ENCODE measurements around the gene LITAF. TPM values are rescaled to one million over a fixed set of nuclear protein-coding genes. Genes with fewer than 3 reads are reported as not detected.

Gene LITAF
- total and polyA plus RNA-seq, 4 donors = 5.2 to 65.2 (median 36.0) TPM

DNA sequence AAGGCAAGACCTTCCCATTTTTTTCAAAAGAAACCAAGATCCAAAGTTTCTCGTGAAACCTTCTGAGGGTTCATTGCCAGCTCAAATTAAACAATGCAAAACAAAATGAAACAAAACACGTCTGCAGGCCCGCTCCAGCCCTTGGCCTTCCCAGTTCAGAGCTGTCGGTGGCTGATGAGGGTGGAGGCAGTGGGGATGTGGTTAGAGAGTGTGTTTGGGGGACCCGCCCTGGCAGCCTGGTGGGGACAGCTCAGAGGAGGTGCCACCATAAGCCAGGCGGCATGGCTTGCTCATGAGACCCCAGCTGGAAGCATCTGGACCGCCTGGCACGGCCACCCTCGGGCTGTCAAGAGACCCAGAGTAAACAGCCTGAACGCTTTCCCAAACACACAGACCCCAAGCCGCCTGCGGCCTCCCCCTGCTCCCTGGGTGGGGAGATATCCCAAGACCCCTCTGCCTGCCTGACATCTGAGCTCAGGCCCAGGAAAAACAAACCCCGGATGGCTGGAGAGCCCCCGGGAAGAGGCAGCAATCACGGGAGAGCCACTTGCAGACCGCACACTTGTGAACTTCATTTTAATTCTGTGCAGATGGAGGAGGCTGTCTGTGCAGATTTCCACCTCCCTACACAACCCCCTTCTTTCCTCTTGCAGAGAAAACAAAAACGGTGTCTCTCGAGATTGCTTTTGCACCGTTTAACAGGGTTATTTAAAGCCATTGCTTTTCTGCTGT lies 35.4 kb upstream of the LITAF start (continued):
- TF ChIP-seq, protein P1, sequence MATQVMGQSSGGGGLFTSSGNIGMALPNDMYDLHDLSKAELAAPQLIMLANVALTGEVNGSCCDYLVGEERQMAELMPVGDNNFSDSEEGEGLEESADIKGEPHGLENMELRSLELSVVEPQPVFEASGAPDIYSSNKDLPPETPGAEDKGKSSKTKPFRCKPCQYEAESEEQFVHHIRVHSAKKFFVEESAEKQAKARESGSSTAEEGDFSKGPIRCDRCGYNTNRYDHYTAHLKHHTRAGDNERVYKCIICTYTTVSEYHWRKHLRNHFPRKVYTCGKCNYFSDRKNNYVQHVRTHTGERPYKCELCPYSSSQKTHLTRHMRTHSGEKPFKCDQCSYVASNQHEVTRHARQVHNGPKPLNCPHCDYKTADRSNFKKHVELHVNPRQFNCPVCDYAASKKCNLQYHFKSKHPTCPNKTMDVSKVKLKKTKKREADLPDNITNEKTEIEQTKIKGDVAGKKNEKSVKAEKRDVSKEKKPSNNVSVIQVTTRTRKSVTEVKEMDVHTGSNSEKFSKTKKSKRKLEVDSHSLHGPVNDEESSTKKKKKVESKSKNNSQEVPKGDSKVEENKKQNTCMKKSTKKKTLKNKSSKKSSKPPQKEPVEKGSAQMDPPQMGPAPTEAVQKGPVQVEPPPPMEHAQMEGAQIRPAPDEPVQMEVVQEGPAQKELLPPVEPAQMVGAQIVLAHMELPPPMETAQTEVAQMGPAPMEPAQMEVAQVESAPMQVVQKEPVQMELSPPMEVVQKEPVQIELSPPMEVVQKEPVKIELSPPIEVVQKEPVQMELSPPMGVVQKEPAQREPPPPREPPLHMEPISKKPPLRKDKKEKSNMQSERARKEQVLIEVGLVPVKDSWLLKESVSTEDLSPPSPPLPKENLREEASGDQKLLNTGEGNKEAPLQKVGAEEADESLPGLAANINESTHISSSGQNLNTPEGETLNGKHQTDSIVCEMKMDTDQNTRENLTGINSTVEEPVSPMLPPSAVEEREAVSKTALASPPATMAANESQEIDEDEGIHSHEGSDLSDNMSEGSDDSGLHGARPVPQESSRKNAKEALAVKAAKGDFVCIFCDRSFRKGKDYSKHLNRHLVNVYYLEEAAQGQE (IDR thresholded peaks at IDR 0.05) = no peak
- TF ChIP-seq NR2F2 (IDR thresholded peaks at IDR 0.05) = no peak

DNA sequence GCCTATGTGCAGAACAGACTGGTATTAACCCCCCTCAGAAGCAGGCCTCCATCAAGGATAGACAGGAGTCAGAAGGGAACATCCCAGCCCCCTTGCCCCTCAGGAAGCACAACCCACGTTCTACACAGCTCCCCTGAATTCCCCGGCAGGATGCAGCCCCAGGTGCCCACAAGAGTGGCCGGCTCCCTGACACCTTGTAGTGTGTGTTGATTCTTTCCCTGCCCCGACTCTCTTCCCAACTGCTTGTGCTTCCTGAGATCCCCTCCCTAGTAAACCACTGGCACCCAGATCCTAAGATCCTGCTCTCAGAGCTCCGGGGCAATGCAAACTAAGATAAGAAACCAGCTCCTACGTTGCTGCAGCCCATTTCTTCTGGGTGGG lies 34.8 kb upstream of the LITAF start:
- Histone ChIP-seq H3K27ac (ENCODE audit: low read depth in 1 of 2, low read length in 2 of 2) (no peak overlapping the region), H3K4me3 (ENCODE audit: low read depth in 1 of 3, low read length in 3 of 3) (no peak overlapping the region), H3K9ac (ENCODE audit: low read depth in 1 of 2, low read length in 2 of 2) (peak overlapping the region in 1 of 2 donors; percentile 24), H3K27me3 (ENCODE audit: control insufficient read depth in 4 of 4, insufficient read depth in 4 of 4, low read length in 3 of 4) (no peaks in the 10 kb centered on the region), H3K9me3 (ENCODE audit: control insufficient read depth in 4 of 4, low read length in 3 of 4) (no peaks in the 10 kb centered on the region), H3K36me3 (ENCODE audit: control insufficient read depth in 4 of 4, insufficient read depth in 3 of 4, low read depth in 1 of 4, low read length in 3 of 4) (no peaks in the 10 kb centered on the region), H3K4me1 (ENCODE audit: control insufficient read depth in 4 of 4, insufficient read depth in 4 of 4, low read length in 3 of 4) (peaks cover 0 to 8% (median 3%) of the 10 kb centered on the region in 4 donors)
- DNase-seq (ENCODE audit: low spot score) = no peak
- 77% methylated on average over 6 of the region's 6 CpGs for WGBS
- TF ChIP-seq, protein P2, sequence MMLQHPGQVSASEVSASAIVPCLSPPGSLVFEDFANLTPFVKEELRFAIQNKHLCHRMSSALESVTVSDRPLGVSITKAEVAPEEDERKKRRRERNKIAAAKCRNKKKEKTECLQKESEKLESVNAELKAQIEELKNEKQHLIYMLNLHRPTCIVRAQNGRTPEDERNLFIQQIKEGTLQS (IDR thresholded peaks at IDR 0.05) = no peak
- TF ChIP-seq, protein P3, sequence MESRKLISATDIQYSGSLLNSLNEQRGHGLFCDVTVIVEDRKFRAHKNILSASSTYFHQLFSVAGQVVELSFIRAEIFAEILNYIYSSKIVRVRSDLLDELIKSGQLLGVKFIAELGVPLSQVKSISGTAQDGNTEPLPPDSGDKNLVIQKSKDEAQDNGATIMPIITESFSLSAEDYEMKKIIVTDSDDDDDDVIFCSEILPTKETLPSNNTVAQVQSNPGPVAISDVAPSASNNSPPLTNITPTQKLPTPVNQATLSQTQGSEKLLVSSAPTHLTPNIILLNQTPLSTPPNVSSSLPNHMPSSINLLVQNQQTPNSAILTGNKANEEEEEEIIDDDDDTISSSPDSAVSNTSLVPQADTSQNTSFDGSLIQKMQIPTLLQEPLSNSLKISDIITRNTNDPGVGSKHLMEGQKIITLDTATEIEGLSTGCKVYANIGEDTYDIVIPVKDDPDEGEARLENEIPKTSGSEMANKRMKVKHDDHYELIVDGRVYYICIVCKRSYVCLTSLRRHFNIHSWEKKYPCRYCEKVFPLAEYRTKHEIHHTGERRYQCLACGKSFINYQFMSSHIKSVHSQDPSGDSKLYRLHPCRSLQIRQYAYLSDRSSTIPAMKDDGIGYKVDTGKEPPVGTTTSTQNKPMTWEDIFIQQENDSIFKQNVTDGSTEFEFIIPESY (IDR thresholded peaks at IDR 0.05) = no peak
- no peak for TF ChIP-seq FOXA2 (IDR thresholded peaks at IDR 0.05)
- TF ChIP-seq YY1 (IDR thresholded peaks at IDR 0.05) = no peak
- TF ChIP-seq EGR1 (IDR thresholded peaks at IDR 0.05; ENCODE audit: low read depth in 2 of 2) = no peak

DNA sequence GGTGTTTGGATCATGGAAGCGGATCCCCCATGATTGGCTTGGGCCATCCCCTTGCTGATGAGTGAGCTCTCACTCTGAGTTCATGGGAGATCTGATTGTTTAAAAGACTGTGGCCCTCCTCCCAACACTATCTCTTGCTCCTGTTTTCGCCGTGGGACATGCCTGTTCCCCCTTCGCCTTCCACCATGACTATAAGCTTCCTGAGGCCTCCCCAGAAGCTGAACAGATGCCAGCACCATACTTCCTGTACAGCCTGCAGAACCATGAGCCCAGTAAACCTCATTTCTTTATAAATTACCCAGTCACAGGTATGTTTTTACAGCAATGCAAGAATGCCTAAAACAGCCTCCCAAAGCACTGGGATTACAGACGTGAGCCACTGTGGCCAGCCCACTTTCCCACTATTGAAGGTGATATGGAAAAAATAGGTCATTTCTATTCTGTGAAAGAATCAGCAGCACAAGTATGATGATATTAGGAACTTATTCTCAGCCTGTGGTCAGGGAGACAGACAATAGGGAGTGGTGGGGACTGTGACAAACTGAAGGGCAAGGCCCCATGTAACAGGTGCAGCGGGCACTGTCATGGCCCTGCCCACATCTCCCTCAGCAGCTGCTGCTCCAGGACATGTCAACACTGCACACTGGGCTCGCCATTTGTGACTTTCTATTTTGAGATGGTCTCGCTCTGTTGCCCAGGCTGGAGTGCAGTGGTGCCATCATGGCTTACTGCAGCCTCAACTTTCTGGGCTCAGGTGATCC lies 33.7 kb upstream of the LITAF start:
- Histone ChIP-seq H3K4me3 (ENCODE audit: low read depth in 1 of 3, low read length in 3 of 3) (no peak overlapping the region), H3K4me1 (ENCODE audit: control insufficient read depth in 4 of 4, insufficient read depth in 4 of 4, low read length in 3 of 4) (peaks cover 0 to 8% (median 3%) of the 10 kb centered on the region in 4 donors), H3K36me3 (ENCODE audit: control insufficient read depth in 4 of 4, insufficient read depth in 3 of 4, low read depth in 1 of 4, low read length in 3 of 4) (no peaks in the 10 kb centered on the region), H3K9me3 (ENCODE audit: control insufficient read depth in 4 of 4, low read length in 3 of 4) (no peaks in the 10 kb centered on the region), H3K9ac (ENCODE audit: low read depth in 1 of 2, low read length in 2 of 2) (no peak overlapping the region), H3K27ac (ENCODE audit: low read depth in 1 of 2, low read length in 2 of 2) (no peak overlapping the region), H3K27me3 (ENCODE audit: control insufficient read depth in 4 of 4, insufficient read depth in 4 of 4, low read length in 3 of 4) (no peaks in the 10 kb centered on the region)
- DNase-seq (ENCODE audit: low spot score) = no peak
- TF ChIP-seq GABPA (IDR thresholded peaks at IDR 0.05 in 1 of 2, conservative IDR thresholded peaks at IDR 0.05 in 1 of 2) (no peak), HNF4G (IDR thresholded peaks at IDR 0.05) (no peak)
- TF ChIP-seq, protein P4, sequence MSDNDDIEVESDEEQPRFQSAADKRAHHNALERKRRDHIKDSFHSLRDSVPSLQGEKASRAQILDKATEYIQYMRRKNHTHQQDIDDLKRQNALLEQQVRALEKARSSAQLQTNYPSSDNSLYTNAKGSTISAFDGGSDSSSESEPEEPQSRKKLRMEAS (IDR thresholded peaks at IDR 0.05) = no peak
- 95% methylated on average over 8 of the region's 8 CpGs for WGBS
